ENCODE results near the gene PRAMEF2.
"Not testable (repeated sequence)": the region's sequence is repeated elsewhere in the genome, so short reads cannot be mapped to it uniquely, and the experiment has no call there.

The PRAMEF2 gene

DNA sequence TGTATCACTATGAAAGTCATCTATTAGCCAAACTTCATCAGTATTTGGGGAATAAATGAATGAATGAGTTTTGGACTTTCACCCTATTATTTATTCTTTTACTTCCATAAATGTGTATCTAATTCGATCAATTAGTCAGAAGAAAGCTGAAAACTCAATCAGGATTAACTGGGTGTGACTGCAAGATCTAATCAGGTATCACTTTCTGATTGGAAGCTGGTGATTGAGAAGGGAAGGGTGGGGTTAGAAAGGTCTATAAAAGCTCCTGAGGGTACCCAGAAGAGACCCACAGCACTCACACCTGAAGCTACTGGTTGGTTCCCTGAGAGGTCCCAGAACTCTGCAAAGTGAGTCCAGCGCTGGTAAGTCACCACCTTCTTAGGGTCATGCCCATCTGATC lies at the start of gene PRAMEF2:
Gene PRAMEF2 (plus strand): TSS at position 301 of the 400 bp plus-strand sequence. CDS start 1,924 bp downstream, outside the sequence.
- TF ChIP-seq EGR1 (IDR thresholded peaks at IDR 0.05); EP300 (IDR thresholded peaks at IDR 0.05; ENCODE audit: borderline replicate concordance): not testable (repeated sequence)
- TF ChIP-seq, protein P1, sequence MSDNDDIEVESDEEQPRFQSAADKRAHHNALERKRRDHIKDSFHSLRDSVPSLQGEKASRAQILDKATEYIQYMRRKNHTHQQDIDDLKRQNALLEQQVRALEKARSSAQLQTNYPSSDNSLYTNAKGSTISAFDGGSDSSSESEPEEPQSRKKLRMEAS (IDR thresholded peaks at IDR 0.05) = not testable (repeated sequence)

GRCh38 chr1:12809933-12810332 lies 47.0 kb upstream of the PRAMEF2 start:
- TF ChIP-seq EP300 (IDR thresholded peaks at IDR 0.05; ENCODE audit: borderline replicate concordance) (no peak), TEAD4 (IDR thresholded peaks at IDR 0.05) (no peak), RAD21 (IDR thresholded peaks at IDR 0.05; ENCODE audit: low read depth) (no peak), CREB1 (IDR thresholded peaks at IDR 0.05; ENCODE audit: low read depth) (no peak), YY1 (IDR thresholded peaks at IDR 0.05; ENCODE audit: low read depth) (no peak), FOXM1 (IDR thresholded peaks at IDR 0.05; ENCODE audit: borderline replicate concordance, low read depth) (no peak), CEBPB (IDR thresholded peaks at IDR 0.05) (no peak), ZBTB7A (IDR thresholded peaks at IDR 0.05; ENCODE audit: low read depth) (no peak), TCF12 (IDR thresholded peaks at IDR 0.05; ENCODE audit: low read depth) (no peak), EGR1 (IDR thresholded peaks at IDR 0.05) (no peak), NFIC (IDR thresholded peaks at IDR 0.05) (no peak), TAF1 (IDR thresholded peaks at IDR 0.05; ENCODE audit: low read depth) (no peak)
- TF ChIP-seq, protein P2, sequence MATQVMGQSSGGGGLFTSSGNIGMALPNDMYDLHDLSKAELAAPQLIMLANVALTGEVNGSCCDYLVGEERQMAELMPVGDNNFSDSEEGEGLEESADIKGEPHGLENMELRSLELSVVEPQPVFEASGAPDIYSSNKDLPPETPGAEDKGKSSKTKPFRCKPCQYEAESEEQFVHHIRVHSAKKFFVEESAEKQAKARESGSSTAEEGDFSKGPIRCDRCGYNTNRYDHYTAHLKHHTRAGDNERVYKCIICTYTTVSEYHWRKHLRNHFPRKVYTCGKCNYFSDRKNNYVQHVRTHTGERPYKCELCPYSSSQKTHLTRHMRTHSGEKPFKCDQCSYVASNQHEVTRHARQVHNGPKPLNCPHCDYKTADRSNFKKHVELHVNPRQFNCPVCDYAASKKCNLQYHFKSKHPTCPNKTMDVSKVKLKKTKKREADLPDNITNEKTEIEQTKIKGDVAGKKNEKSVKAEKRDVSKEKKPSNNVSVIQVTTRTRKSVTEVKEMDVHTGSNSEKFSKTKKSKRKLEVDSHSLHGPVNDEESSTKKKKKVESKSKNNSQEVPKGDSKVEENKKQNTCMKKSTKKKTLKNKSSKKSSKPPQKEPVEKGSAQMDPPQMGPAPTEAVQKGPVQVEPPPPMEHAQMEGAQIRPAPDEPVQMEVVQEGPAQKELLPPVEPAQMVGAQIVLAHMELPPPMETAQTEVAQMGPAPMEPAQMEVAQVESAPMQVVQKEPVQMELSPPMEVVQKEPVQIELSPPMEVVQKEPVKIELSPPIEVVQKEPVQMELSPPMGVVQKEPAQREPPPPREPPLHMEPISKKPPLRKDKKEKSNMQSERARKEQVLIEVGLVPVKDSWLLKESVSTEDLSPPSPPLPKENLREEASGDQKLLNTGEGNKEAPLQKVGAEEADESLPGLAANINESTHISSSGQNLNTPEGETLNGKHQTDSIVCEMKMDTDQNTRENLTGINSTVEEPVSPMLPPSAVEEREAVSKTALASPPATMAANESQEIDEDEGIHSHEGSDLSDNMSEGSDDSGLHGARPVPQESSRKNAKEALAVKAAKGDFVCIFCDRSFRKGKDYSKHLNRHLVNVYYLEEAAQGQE (IDR thresholded peaks at IDR 0.05; ENCODE audit: low read depth) = no peak
- TF ChIP-seq, protein P1 (IDR thresholded peaks at IDR 0.05) = no peak
- TF ChIP-seq, protein P3, sequence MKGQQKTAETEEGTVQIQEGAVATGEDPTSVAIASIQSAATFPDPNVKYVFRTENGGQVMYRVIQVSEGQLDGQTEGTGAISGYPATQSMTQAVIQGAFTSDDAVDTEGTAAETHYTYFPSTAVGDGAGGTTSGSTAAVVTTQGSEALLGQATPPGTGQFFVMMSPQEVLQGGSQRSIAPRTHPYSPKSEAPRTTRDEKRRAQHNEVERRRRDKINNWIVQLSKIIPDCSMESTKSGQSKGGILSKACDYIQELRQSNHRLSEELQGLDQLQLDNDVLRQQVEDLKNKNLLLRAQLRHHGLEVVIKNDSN (IDR thresholded peaks at IDR 0.05) = no peak

DNA sequence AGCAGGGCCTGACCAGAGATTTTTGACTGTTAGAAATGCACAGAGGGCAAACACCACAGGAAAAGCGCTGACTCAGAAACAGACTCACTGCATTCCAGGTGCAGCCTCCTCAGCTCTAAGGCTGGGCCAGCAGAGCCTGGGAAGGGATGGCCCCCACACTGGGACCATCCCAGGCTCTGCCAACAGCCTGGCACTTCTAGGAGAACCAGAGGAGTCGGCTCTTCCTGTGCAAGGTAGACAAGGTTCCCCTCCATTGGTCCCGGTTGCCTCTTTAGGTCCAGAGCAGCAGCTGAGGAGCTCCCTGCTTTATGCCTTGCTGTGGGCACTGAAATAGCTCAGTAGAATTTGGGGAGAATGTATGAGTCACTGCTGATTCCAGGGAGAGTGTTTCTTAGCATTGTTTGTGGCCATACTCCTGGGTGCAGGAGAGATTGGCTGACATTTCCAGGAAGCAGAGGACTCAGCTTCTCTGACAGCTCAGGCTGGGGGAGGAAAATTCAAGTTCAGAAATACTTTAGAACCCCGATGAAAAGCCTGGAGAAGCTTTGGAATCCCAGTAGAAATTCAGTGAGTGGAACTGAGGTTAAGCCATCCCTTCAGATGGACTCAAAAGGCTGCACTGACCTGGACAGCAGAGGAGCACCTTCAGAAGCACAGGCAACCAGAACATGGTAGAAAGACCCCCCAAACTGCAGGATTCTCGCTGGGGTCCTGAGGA lies 46.0 kb upstream of the PRAMEF2 start:
- TF ChIP-seq NFIC (IDR thresholded peaks at IDR 0.05) = no peak
- TF ChIP-seq CEBPB (IDR thresholded peaks at IDR 0.05) = no peak
- no peak for TF ChIP-seq CREB1 (IDR thresholded peaks at IDR 0.05; ENCODE audit: low read depth)

DNA sequence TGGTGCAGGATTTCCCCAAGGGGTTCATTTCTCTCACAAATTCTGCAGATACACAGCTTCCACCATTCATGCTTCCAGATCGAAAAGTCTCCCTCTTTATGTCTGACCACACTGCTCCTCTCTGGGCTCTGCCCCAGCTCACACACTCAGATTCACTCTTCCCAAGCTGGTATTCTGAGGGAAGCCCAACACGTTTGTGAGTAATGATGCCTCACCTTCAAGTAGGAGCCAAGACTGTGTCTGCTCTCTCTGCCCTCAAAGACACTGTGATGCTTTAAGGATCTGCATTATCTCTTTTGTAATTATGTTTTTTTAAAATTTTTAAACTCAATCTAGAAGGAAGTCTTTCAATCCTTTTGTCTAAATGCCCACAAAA lies 45.5 kb upstream of the PRAMEF2 start:
- TF ChIP-seq TEAD4 (IDR thresholded peaks at IDR 0.05) (no peak), RAD21 (IDR thresholded peaks at IDR 0.05; ENCODE audit: low read depth) (no peak), NFIC (IDR thresholded peaks at IDR 0.05) (no peak), TAF1 (IDR thresholded peaks at IDR 0.05; ENCODE audit: low read depth) (no peak), ZBTB7A (IDR thresholded peaks at IDR 0.05; ENCODE audit: low read depth) (no peak), CREB1 (IDR thresholded peaks at IDR 0.05; ENCODE audit: low read depth) (no peak), EP300 (IDR thresholded peaks at IDR 0.05; ENCODE audit: borderline replicate concordance) (no peak), TCF12 (IDR thresholded peaks at IDR 0.05; ENCODE audit: low read depth) (no peak), EGR1 (IDR thresholded peaks at IDR 0.05) (no peak), YY1 (IDR thresholded peaks at IDR 0.05; ENCODE audit: low read depth) (no peak), CEBPB (IDR thresholded peaks at IDR 0.05) (no peak), FOXM1 (IDR thresholded peaks at IDR 0.05; ENCODE audit: borderline replicate concordance, low read depth) (no peak)
- TF ChIP-seq, protein P1 (IDR thresholded peaks at IDR 0.05) = no peak
- TF ChIP-seq, protein P2 (IDR thresholded peaks at IDR 0.05; ENCODE audit: low read depth) = no peak
- TF ChIP-seq, protein P3 (IDR thresholded peaks at IDR 0.05) = no peak

DNA sequence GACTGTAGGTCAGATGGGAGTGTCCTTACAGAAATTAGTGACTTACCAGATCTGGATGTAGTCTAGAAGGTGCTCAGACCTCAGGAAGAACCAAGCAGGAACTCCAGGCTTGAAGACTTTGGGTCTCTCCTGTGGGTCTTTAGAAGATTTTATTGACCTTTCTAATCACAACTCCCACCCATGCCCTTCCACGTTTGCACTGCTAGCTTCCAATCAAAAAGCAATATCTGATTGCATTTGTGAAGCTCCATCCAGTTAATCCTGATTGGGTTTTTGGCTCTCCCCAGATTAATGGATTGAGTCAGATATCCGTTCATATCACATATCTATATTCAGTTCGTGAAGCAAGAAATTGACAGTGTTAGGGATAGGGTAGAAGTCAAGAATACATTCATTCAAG lies 25.6 kb upstream of the PRAMEF2 start, which contains the start of gene PRAMEF11:
Gene PRAMEF11 (minus strand): TSS at position 101 of the 400 bp plus-strand sequence. CDS start 2,621 bp downstream, outside the sequence.
- TF ChIP-seq TCF12, TAF1, ZBTB7A (IDR thresholded peaks at IDR 0.05; ENCODE audit: low read depth): not testable (repeated sequence)

GRCh38 chr1:12848620-12849019 lies 8.3 kb upstream of the PRAMEF2 start, which contains the start of gene HNRNPCL1:
TSS of gene HNRNPCL1 (minus strand) at chr1:12848720. CDS start at chr1:12848289, 431 bp downstream.
- not testable (repeated sequence) for TF ChIP-seq ZBTB7A (IDR thresholded peaks at IDR 0.05; ENCODE audit: low read depth); TCF12 (IDR thresholded peaks at IDR 0.05; ENCODE audit: low read depth); EGR1 (IDR thresholded peaks at IDR 0.05)

Measured in Ishikawa (cell line).